Endothelial cell of umbilical vein (primary cell): ENCODE results near the gene ZFYVE28. TPM values are rescaled to one million over a fixed set of nuclear protein-coding genes. Genes with fewer than 3 reads are reported as not detected.

Source experiments
- BruUV-seq: library from RNA; stranded (reverse); fragments of 400-500 nt; replicated peaks from 2 replicates; lab custom pipeline; 2021; lab: Mats Ljungman, UMichigan
- CTCF ChIA-PET: fragments of 300-600, 350-600 bp; sonication (Branson Sonifier 250); formaldehyde crosslinking; loops from one replicate; lab custom pipeline; 2021; ENCODE audit warnings: antibody characterized with exemption, inconsistent platforms; lab: Charles Lee
- POLR2A ChIA-PET: fragments of 300-600, 350-600 bp; sonication (Branson Sonifier 250); formaldehyde crosslinking; loops from one replicate; lab custom pipeline; 2021; ENCODE audit warnings: antibody characterized with exemption, inconsistent platforms; lab: Charles Lee
- DNase-seq: peaks from one replicate; pipeline ENCODE4 v3.0.0-alpha.2; 2011; ENCODE audit warnings: low read depth, low spot score
- FAIRE-seq: peaks from 2 replicates; lab custom pipeline; 2011; peaks lifted over from hg19 to GRCh38; lab: Jason Lieb, UNC
- H2AFZ ChIP-seq: 2 replicates; pipeline ENCODE4 v1.6.0; 2012; ENCODE audit warnings: low read depth, low read length, control low read depth, inconsistent platforms
- H3K27ac ChIP-seq: 2 replicates; pipeline ENCODE4 v1.5.1; 2011; ENCODE audit warnings: low read depth, mild to moderate bottlenecking, control low read depth, low read length, moderate library complexity; ENCODE audit not compliant: insufficient read depth
- H3K27me3 ChIP-seq, 2 experiments: 2 replicates each; pipeline versions ENCODE4 v1.6.0 to v1.6.1; 2011; ENCODE audit warnings: low read length in 2 of 2, mixed read lengths in 1 of 2; ENCODE audit not compliant: control insufficient read depth in 2 of 2, insufficient read depth in 2 of 2
- H3K36me3 ChIP-seq, 2 experiments: 2 replicates in 1 of 2; 3 replicates in 1 of 2; pipeline ENCODE4 v1.5.1; 2011; ENCODE audit warnings: low read length in 2 of 2, mild to moderate bottlenecking in 1 of 2, moderate library complexity in 1 of 2; ENCODE audit not compliant: control insufficient read depth in 2 of 2, insufficient read depth in 2 of 2; ENCODE audit errors: extremely low read depth in 1 of 2
- H3K4me1 ChIP-seq: 3 replicates; pipeline ENCODE4 v1.5.1; 2011; ENCODE audit warnings: mild to moderate bottlenecking, low read length; ENCODE audit not compliant: control insufficient read depth, insufficient read depth; ENCODE audit errors: extremely low read depth
- H3K4me2 ChIP-seq: 2 replicates; pipeline ENCODE4 v1.6.1; 2011; ENCODE audit warnings: low read length, control low read depth, mixed read lengths; ENCODE audit not compliant: insufficient read depth
- H3K4me3 ChIP-seq, 3 experiments: fragments of 200-600 bp in 1 of 3; sonication (generic), shearing (Covaris generic) in 1 of 3; replicated peaks in 1 of 3; 2 replicates each; pipeline ENCODE4 v1.5.1; 2011 to 2016; ENCODE audit warnings: control low read depth in 3 of 3, low read length in 3 of 3, mild to moderate bottlenecking in 2 of 3, inconsistent platforms in 1 of 3, low read depth in 1 of 3, moderate library complexity in 1 of 3; ENCODE audit not compliant: insufficient read depth in 1 of 3
- H3K79me2 ChIP-seq: 2 replicates; pipeline ENCODE4 v1.6.0; 2012; ENCODE audit warnings: low read length, inconsistent platforms; ENCODE audit not compliant: control insufficient read depth, insufficient read depth
- H3K9ac ChIP-seq: replicated peaks from 2 replicates; pipeline ENCODE3; 2011; ENCODE audit warnings: low read length, control low read depth; ENCODE audit not compliant: insufficient read depth; ENCODE audit errors: extremely low read depth
- H3K9me1 ChIP-seq: replicated peaks from 3 replicates; pipeline ENCODE4 v1.6.0; 2011; ENCODE audit warnings: mild to moderate bottlenecking, low read length; ENCODE audit not compliant: control insufficient read depth, insufficient read depth; ENCODE audit errors: extremely low read depth
- H3K9me3 ChIP-seq: replicated peaks from 2 replicates; pipeline ENCODE4 v1.5.1; 2012; ENCODE audit warnings: low read length, inconsistent platforms; ENCODE audit not compliant: control insufficient read depth, insufficient read depth
- H4K20me1 ChIP-seq: replicated peaks from 2 replicates; pipeline ENCODE3; 2011; ENCODE audit warnings: mild to moderate bottlenecking, low read length; ENCODE audit not compliant: control insufficient read depth, insufficient read depth; ENCODE audit errors: extremely low read depth
- EZH2 ChIP-seq: IDR thresholded peaks from 2 replicates; pipeline ENCODE4 v1.6.1; 2012; ENCODE audit warnings: borderline replicate concordance, low read depth, mild to moderate bottlenecking, moderate library complexity, low read length, inconsistent platforms; ENCODE audit not compliant: severe bottlenecking
- FOS ChIP-seq: IDR thresholded peaks from 2 replicates; pipeline ENCODE4 v1.6.1; 2011; ENCODE audit warnings: mild to moderate bottlenecking, low read length, moderate library complexity, borderline replicate concordance; ENCODE audit not compliant: insufficient read depth
- GATA2 ChIP-seq: IDR thresholded peaks from 2 replicates; pipeline ENCODE4 v1.7.0; 2011; ENCODE audit warnings: low read depth, mild to moderate bottlenecking, moderate library complexity, mixed read lengths, low read length; ENCODE audit not compliant: insufficient read length, insufficient read depth
- JUN ChIP-seq: IDR thresholded peaks from 2 replicates; pipeline ENCODE4 v1.6.1; 2011; ENCODE audit warnings: borderline replicate concordance, low read depth; ENCODE audit not compliant: insufficient read length, insufficient read depth
- MYC ChIP-seq: IDR thresholded peaks from one replicate; pipeline ENCODE4 v1.6.1; 2011; ENCODE audit warnings: mild to moderate bottlenecking, low read depth, low read length
- POLR2A ChIP-seq: IDR thresholded peaks from 2 replicates; pipeline ENCODE4 v1.6.1; 2012; ENCODE audit warnings: low read depth, mild to moderate bottlenecking, control low read depth, low read length
- POLR2AphosphoS5 ChIP-seq: IDR thresholded peaks from 2 replicates; pipeline ENCODE4 v1.6.1; 2012; ENCODE audit warnings: low read depth, mild to moderate bottlenecking, control low read depth, low read length, moderate library complexity; ENCODE audit not compliant: insufficient read depth
- dilution Hi-C: fragments of 300-500 bp; cut with MboI; formaldehyde crosslinking; loops from one replicate; pipeline ENCODE4 v1.15.0; 2019; ENCODE audit warnings: low sequenced_read_pairs; ENCODE audit not compliant: extremely low pct_ligation_motif_present
- intact Hi-C: fragments of 100-400 bp; cut with micrococcal nuclease; formaldehyde crosslinking; loops from one replicate; pipeline ENCODE4 v1.10.0; 2022
- polyA plus RNA-seq, 4 experiments: library from polyadenylated mRNA; depleted of rRNA in 3 of 4; stranded (reverse) in 3 of 4; unstranded in 1 of 4; fragments of >200 nt; gene quantifications; 2 replicates each; pipeline versions ENCODE4 v1.2.1 to v1.2.3, GENCODE V29; 2011 to 2012; ENCODE audit warnings: missing spikeins in 1 of 4
- total RNA-seq: library from RNA; stranded (reverse); gene quantifications from 2 replicates; pipeline ENCODE4 v1.2.3, GENCODE V29; 2021
- TF ChIP-seq, protein P1 (sequence below), 2 donors: IDR thresholded peaks; 1 replicate in 1 of 2; 2 replicates in 1 of 2; pipeline ENCODE4 v1.5.1; 2011; ENCODE audit warnings: low read length in 2 of 2, mild to moderate bottlenecking in 2 of 2, moderate library complexity in 2 of 2, control low read depth in 1 of 2, inconsistent platforms in 1 of 2, low read depth in 1 of 2; ENCODE audit not compliant: insufficient read depth in 1 of 2; ENCODE audit errors: extremely low read depth in 1 of 2
- TF ChIP-seq, protein P2 (sequence below): IDR thresholded peaks from 2 replicates; pipeline ENCODE4 v1.6.1; 2011; ENCODE audit not compliant: insufficient read depth, insufficient read length

The ZFYVE28 gene
- total and polyA plus RNA-seq, 2 donors (not counting 3 experiments of a cell fraction or from before 2014, with no cell fraction given): 5.8 to 7.1 TPM

DNA sequence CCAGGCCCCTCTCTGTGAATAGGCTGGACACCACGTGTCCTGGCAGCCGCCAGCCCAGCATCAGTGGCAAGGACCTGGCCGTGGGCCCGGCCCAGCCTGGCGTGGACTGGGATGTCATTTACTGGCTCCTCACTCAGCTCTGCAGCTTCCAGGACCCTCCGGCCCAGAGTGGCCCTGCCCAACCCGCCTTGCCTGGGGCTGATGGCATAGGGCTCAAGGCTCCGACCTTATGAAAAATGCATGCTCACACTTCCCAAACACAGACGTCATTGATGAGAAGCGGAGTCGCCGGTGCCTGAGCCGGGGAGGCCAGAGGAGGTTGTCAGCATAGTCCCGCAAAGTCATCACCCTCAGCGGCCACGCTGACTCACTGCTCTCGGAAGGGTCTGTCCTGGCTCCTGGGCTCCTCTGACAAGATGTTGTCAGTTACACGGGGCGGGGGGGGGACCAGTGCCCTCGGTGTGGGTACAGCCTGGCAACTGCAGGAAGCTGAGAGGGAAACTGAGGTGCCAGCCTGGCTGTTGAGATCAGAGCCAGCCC, 14.6 kb upstream of the ZFYVE28 start:
- H3K4me3 ChIP-seq: no peak overlapping the region
- ChIA-PET POLR2A (no interaction called here), CTCF (interaction anchor here (0.9 to 1.5 kb wide), 2 partner anchors 8 to 213 kb away, joined by 3 to 5 read pairs; no protein-coding TSS in a partner anchor)
- no peak overlapping the region for H2AFZ ChIP-seq
- intact Hi-C loops (no loop called here), dilution Hi-C loops (no loop called here)
- no peaks in the 10 kb centered on the region for H4K20me1 ChIP-seq
- no peaks in the 10 kb centered on the region for H3K4me1 ChIP-seq
- no TSS peak for BruUV-seq
- no peaks in the 10 kb centered on the region for H3K9me3 ChIP-seq
- no peaks in the 10 kb centered on the region for H3K79me2 ChIP-seq
- H3K27me3 ChIP-seq: no peaks in the 10 kb centered on the region
- no peak overlapping the region for H3K9ac ChIP-seq
- no peaks in the 10 kb centered on the region for H3K9me1 ChIP-seq
- no peak overlapping the region for H3K4me2 ChIP-seq
- FAIRE-seq: no peak
- H3K27ac ChIP-seq: no peak overlapping the region
- DNase-seq: no peak
- TF ChIP-seq, protein P1, sequence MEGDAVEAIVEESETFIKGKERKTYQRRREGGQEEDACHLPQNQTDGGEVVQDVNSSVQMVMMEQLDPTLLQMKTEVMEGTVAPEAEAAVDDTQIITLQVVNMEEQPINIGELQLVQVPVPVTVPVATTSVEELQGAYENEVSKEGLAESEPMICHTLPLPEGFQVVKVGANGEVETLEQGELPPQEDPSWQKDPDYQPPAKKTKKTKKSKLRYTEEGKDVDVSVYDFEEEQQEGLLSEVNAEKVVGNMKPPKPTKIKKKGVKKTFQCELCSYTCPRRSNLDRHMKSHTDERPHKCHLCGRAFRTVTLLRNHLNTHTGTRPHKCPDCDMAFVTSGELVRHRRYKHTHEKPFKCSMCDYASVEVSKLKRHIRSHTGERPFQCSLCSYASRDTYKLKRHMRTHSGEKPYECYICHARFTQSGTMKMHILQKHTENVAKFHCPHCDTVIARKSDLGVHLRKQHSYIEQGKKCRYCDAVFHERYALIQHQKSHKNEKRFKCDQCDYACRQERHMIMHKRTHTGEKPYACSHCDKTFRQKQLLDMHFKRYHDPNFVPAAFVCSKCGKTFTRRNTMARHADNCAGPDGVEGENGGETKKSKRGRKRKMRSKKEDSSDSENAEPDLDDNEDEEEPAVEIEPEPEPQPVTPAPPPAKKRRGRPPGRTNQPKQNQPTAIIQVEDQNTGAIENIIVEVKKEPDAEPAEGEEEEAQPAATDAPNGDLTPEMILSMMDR (IDR thresholded peaks at IDR 0.05; ENCODE audit: extremely low read depth in 1 of 2, insufficient read depth in 1 of 2, low read depth in 1 of 2, low read length in 2 of 2): no peak
- TF ChIP-seq POLR2AphosphoS5 (no peak), JUN (no peak), EZH2 (no peak), MYC (no peak), GATA2 (no peak), FOS (no peak), POLR2A (no peak)
- TF ChIP-seq, protein P2, sequence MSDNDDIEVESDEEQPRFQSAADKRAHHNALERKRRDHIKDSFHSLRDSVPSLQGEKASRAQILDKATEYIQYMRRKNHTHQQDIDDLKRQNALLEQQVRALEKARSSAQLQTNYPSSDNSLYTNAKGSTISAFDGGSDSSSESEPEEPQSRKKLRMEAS: no peak
- no peaks in the 10 kb centered on the region for H3K36me3 ChIP-seq
